ENCODE measurements around the gene WIZ.
"Not testable (repeated sequence)": the region's sequence is repeated elsewhere in the genome, so short reads cannot be mapped to it uniquely, and the experiment has no call there.

The WIZ gene

GRCh38 chr19:15400521-15401396 lies 49.0 kb downstream of the WIZ start:
- no peak for DNase-seq

- no peak for DNase-seq
Measured at GRCh38 chr19:15399635-15400034, 50.1 kb downstream of the WIZ start.

- DNase-seq = no peak
Measured at GRCh38 chr19:15399234-15399515, 50.6 kb downstream of the WIZ start.

GRCh38 chr19:15398501-15399233 lies 51.1 kb downstream of the WIZ start:
- DNase-seq = no peak

- DNase-seq = no peak
Measured at GRCh38 chr19:15397782-15398181, 52.0 kb downstream of the WIZ start.

- DNase-seq = no peak
Measured at GRCh38 chr19:15397236-15397635, 52.5 kb downstream of the WIZ start.

- DNase-seq = no peak
Measured at GRCh38 chr19:15396436-15396835, 53.3 kb downstream of the WIZ start.

GRCh38 chr19:15395251-15395650 lies 54.5 kb downstream of the WIZ start:
- not testable (repeated sequence) for DNase-seq

GRCh38 chr19:15394426-15394825 lies 55.3 kb downstream of the WIZ start:
- DNase-seq = no peak

- DNase-seq = no peak
Measured at GRCh38 chr19:15393963-15394362, 55.8 kb downstream of the WIZ start.

- DNase-seq = no peak
Measured at GRCh38 chr19:15390814-15391213, 58.9 kb downstream of the WIZ start.

- no peak for DNase-seq
Measured at GRCh38 chr19:15381864-15382263, 67.9 kb downstream of the WIZ start.

GRCh38 chr19:15381429-15381828 lies 68.3 kb downstream of the WIZ start:
- DNase-seq = no peak

GRCh38 chr19:15379999-15380647 lies 69.6 kb downstream of the WIZ start:
- DNase-seq = no peak

GRCh38 chr19:15379083-15379998 lies 70.4 kb downstream of the WIZ start, which contains the start of gene AKAP8:
Gene AKAP8, minus strand, starts transcription at chr19:15379787. Its CDS starts 56 bp downstream, at chr19:15379731.
- peak; percentile 96 for DNase-seq

GRCh38 chr19:15378534-15379082 lies 71.1 kb downstream of the WIZ start:
- DNase-seq = peak; percentile 17

- DNase-seq = no peak
Measured at GRCh38 chr19:15374796-15375440, 74.8 kb downstream of the WIZ start.

GRCh38 chr19:15374105-15374651 lies 75.6 kb downstream of the WIZ start:
- no peak for DNase-seq

- DNase-seq = no peak
Measured at GRCh38 chr19:15373644-15374043, 76.1 kb downstream of the WIZ start.

GRCh38 chr19:15372891-15373301 lies 76.9 kb downstream of the WIZ start:
- no peak for DNase-seq

GRCh38 chr19:15372470-15372869 lies 77.3 kb downstream of the WIZ start:
- DNase-seq = no peak
